ENCODE results near the gene FLOT1. TPM values are rescaled to one million over a fixed set of nuclear protein-coding genes. Genes with fewer than 3 reads are reported as not detected.
"Not testable (repeated sequence)": the region's sequence is repeated elsewhere in the genome, so short reads cannot be mapped to it uniquely, and the experiment has no call there.

The FLOT1 gene
- total RNA-seq, 2 donors from 2014 or later = 293 to 319 TPM

DNA sequence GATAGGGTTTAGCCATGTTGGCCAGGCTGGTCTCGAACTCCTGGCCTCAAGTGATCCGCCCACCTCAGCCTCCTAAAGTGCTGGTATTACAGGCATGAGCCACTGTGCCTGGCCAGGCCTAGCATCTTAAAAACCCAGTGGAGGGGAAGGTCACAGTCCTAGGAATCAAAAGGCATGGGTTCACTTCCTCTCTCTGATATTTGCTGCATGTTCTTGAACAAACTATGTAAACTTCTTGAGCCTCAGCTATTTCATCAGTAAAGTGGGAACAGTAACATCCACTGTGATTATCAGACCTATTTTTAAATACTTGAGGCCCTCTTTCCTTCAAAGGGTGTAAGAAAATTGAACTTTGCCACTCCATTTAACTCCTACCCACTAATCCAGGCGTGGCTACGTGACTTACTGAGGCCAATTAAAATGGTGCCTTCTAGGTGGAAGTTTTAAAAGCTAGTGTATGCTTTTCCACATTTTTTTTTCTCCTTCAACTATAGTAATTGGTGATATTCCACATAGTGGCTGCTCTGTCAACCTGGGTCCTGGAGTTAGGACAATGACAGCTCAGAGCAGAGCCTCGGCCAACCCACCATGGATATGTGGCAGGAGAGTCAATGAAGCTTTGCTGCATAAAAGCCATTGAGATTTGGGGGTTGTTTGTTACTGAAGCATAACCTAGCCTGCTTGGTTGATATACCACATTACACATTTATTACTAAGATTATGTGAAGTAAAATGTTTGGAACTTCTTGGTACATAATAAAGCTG lies 34.1 kb upstream of the FLOT1 start:
- H3K36me3 Mint-ChIP-seq (ENCODE audit: insufficient read depth in 2 of 2) = peaks cover 4 to 6% of the 10 kb centered on the region in 2 donors
- DNase-seq = no peak
- no peak overlapping the region for H3K27ac Mint-ChIP-seq
- peaks cover 74% of the 10 kb centered on the region for H3K4me1 Mint-ChIP-seq (ENCODE audit: low read depth)
- no peak for ATAC-seq (replicated peaks in 1 of 2)
- no peaks in the 10 kb centered on the region for H3K27me3 Mint-ChIP-seq (ENCODE audit: low read depth)
- H3K4me3 Mint-ChIP-seq = no peak overlapping the region
- peaks cover 0 to 4% of the 10 kb centered on the region in 2 donors for H3K9me3 Mint-ChIP-seq

DNA sequence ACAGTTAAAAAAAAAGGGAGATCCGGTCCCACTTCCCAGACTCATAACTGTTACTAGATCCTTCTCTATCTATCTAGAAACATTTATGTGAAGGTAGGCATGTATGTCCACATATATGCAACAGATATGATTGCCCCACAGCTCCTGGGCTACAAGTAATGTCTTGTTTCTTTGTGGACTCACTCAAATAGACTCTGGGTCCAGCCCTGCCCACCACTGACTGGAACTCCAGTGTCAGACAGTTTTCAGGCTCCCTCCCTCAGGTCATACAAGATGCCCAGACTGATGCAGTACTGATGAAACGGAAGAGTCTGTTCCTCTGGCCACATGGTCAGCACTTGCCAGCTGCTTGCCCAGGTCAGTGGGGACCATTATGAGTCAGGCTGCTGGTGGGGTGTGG lies 32.6 kb upstream of the FLOT1 start:
- peaks cover 4% of the 10 kb centered on the region in 2 donors for H3K36me3 Mint-ChIP-seq (ENCODE audit: insufficient read depth in 2 of 2)
- DNase-seq (no peak), ATAC-seq (replicated peaks in 1 of 2) (no peak)
- peaks cover 71% of the 10 kb centered on the region for H3K4me1 Mint-ChIP-seq (ENCODE audit: low read depth)
- no peaks in the 10 kb centered on the region for H3K27me3 Mint-ChIP-seq (ENCODE audit: low read depth)
- H3K4me3 Mint-ChIP-seq = no peak overlapping the region
- peaks cover 2 to 4% of the 10 kb centered on the region in 2 donors for H3K9me3 Mint-ChIP-seq
- no peak overlapping the region for H3K27ac Mint-ChIP-seq

DNA sequence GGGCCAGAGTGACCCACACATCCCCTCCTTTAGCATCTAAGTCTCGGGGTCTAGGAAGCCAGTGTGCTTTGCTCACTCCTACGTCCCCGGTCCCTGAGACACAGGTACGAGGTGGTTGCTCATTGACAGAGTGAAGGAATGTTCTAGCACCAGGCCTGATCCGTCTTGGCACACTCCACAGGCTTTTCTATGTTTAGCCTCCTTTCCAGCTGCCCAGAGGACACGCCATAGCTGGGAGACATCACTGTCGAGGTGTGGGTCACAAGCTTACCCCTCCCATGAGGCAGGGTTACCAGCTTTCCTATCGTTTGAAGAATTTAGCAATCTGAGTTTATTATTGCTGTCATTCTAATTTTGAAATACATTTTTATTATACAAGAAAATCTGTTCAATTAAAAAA lies 32.2 kb upstream of the FLOT1 start:
- peaks cover 2 to 4% of the 10 kb centered on the region in 2 donors for H3K9me3 Mint-ChIP-seq
- H3K4me1 Mint-ChIP-seq (ENCODE audit: low read depth) = peaks cover 71% of the 10 kb centered on the region
- peaks cover 4% of the 10 kb centered on the region in 2 donors for H3K36me3 Mint-ChIP-seq (ENCODE audit: insufficient read depth in 2 of 2)
- ATAC-seq (replicated peaks in 1 of 2) = no peak
- no peak overlapping the region for H3K27ac Mint-ChIP-seq
- H3K27me3 Mint-ChIP-seq (ENCODE audit: low read depth) = no peaks in the 10 kb centered on the region
- DNase-seq = no peak
- no peak overlapping the region for H3K4me3 Mint-ChIP-seq

- Mint-ChIP-seq H3K36me3 (ENCODE audit: insufficient read depth in 2 of 2) (peaks cover 4 to 5% of the 10 kb centered on the region in 2 donors), H3K27ac (peak overlapping the region; percentile 93), H3K27me3 (ENCODE audit: low read depth) (no peaks in the 10 kb centered on the region), H3K4me1 (ENCODE audit: low read depth) (peaks cover 79% of the 10 kb centered on the region), H3K9me3 (peaks cover 2 to 5% of the 10 kb centered on the region in 2 donors), H3K4me3 (peak overlapping the region in 1 of 2 donors; percentile 21)
- DNase-seq (no peak), ATAC-seq (replicated peaks in 1 of 2) (no peak)
Measured at GRCh38 chr6:30770592-30770991, 28.1 kb upstream of the FLOT1 start.

- Mint-ChIP-seq H3K27me3 (ENCODE audit: low read depth) (no peaks in the 10 kb centered on the region), H3K4me1 (ENCODE audit: low read depth) (peaks cover 84% of the 10 kb centered on the region), H3K4me3 (peak overlapping the region; percentile 73 to 80), H3K9me3 (peaks cover 2 to 5% of the 10 kb centered on the region in 2 donors), H3K36me3 (ENCODE audit: insufficient read depth in 2 of 2) (peaks cover 4 to 5% of the 10 kb centered on the region in 2 donors), H3K27ac (peak overlapping the region; percentile 93)
- peak; percentile 52 to 64 for ATAC-seq (replicated peaks in 1 of 2)
- peak; percentile 37 to 38 for DNase-seq
Measured at GRCh38 chr6:30769853-30770524, 27.5 kb upstream of the FLOT1 start.

DNA sequence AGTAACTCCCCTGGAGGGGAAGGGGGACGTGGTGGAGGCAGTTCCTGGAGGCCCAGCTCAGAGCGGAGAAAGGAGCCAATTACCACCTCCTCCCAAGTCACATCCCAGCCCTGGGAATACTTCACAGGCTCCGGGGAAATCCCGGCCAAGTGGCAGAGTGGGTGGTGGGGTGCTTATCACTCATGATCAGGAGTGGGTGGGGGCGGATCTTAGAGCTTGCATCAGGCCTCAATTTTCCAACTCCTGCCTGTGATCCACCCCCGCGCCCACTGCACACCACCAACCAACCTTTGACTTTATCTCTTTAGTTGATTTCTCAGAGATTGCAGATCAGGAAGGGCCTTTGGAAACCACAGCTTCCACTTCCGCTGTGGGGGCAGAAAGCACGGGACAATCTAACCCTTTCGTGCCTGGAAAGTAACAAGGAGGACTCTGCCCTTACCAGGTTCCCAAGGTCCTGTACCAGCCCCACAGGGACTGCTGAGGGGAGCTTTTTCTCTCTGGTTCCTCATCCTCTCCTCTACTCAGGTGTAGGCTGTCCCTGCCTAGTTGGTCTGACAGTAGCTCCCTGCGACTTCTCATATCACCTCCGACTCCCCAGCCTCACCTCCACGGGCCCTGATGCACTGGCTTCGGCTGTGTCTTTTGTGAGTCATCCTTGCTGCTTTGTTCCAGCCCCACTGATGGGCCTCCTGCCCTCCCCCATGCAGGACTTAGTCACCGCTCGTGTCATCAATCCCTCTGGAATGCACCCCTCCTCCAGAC lies 26.8 kb upstream of the FLOT1 start:
- peak overlapping the region; percentile 93 for H3K27ac Mint-ChIP-seq
- peak; percentile 75 to 76 for ATAC-seq (replicated peaks in 1 of 2)
- peaks cover 91% of the 10 kb centered on the region for H3K4me1 Mint-ChIP-seq (ENCODE audit: low read depth)
- no peaks in the 10 kb centered on the region for H3K27me3 Mint-ChIP-seq (ENCODE audit: low read depth)
- H3K36me3 Mint-ChIP-seq (ENCODE audit: insufficient read depth in 2 of 2) = peaks cover 4 to 8% of the 10 kb centered on the region in 2 donors
- peaks cover 2 to 5% of the 10 kb centered on the region in 2 donors for H3K9me3 Mint-ChIP-seq
- H3K4me3 Mint-ChIP-seq = peak overlapping the region; percentile 73 to 80
- DNase-seq = peak; percentile 80 to 87

GRCh38 chr6:30768634-30769087 lies 26.2 kb upstream of the FLOT1 start:
- peak in 1 of 2 donors; percentile 40 for ATAC-seq (replicated peaks in 1 of 2)
- peaks cover 4 to 9% of the 10 kb centered on the region in 2 donors for H3K36me3 Mint-ChIP-seq (ENCODE audit: insufficient read depth in 2 of 2)

DNA sequence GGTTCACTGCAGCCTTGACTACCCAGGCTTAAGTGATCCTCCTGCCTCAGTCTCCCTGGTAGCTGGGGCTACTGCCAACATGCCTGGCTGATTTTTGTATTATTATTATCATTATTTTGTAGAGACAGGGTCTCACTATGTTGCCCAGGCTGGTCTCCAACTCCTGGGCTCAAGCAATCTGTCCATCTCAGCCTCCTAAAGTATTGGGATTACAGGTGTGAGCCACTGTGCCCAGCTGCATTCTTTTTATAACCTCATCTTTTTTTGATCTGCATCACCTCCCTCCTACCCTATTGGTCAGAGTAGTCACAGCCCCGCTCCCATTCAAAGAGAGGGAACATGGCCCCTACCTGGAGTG lies 25.4 kb upstream of the FLOT1 start:
- peaks cover 91% of the 10 kb centered on the region for H3K4me1 Mint-ChIP-seq (ENCODE audit: low read depth)
- no peak for DNase-seq
- ATAC-seq (replicated peaks in 1 of 2) = no peak
- no peaks in the 10 kb centered on the region for H3K27me3 Mint-ChIP-seq (ENCODE audit: low read depth)
- H3K27ac Mint-ChIP-seq = peak overlapping the region; percentile 87
- peak overlapping the region; percentile 73 to 80 for H3K4me3 Mint-ChIP-seq
- H3K9me3 Mint-ChIP-seq = peaks cover 2 to 5% of the 10 kb centered on the region in 2 donors
- H3K36me3 Mint-ChIP-seq (ENCODE audit: insufficient read depth in 2 of 2) = peaks cover 4 to 9% of the 10 kb centered on the region in 2 donors

More at GRCh38 chr6:30768634-30769087, 26.2 kb upstream of the FLOT1 start:
- H3K9me3 Mint-ChIP-seq = peaks cover 2 to 5% of the 10 kb centered on the region in 2 donors
- DNase-seq = peak; percentile 18 to 24
- H3K27me3 Mint-ChIP-seq (ENCODE audit: low read depth) = no peaks in the 10 kb centered on the region
- H3K4me3 Mint-ChIP-seq = peak overlapping the region; percentile 73 to 80
- peaks cover 91% of the 10 kb centered on the region for H3K4me1 Mint-ChIP-seq (ENCODE audit: low read depth)
- H3K27ac Mint-ChIP-seq = peak overlapping the region; percentile 87

DNA sequence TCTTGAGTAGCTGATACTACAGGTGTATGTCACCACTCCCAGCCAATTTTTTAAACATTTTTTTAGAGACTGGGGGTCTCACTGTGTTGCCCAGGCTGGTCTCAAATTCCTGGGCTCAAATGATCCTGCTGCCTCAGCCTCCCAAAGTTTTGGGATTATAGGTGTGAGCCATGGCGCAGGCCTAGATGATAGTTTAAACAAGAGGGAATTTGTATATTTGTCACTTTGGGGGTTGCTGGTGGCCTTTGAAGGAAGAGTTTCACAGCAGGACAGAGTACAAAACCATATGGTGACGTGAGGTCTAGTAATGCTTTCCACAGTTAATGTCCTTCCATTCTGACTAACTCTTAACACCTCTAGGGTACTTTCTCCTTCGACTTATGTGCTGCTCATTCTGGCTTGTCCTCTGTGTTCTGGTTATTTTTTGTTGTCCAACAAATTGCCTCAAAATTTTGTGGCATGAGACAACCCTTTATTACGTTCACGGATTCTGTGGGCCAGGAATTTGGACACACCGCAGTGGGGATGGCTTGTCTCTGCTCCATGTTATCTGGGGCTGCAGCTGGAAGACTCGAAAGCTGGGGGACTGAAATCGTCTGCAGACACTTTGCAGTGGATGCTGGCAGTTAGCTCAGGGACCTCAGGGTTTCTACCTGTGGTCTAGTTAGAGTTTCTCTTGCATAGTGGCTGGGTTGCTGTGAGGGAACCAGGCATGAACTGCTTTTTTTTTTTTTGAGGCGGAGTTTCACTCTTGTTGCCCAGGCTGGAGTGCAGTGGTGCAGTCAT lies 24.9 kb upstream of the FLOT1 start:
- Mint-ChIP-seq H3K36me3 (ENCODE audit: insufficient read depth in 2 of 2) (peaks cover 2 to 8% of the 10 kb centered on the region in 2 donors), H3K27me3 (ENCODE audit: low read depth) (no peaks in the 10 kb centered on the region), H3K9me3 (peaks cover 2 to 4% of the 10 kb centered on the region in 2 donors), H3K27ac (peak overlapping the region; percentile 87), H3K4me3 (peak overlapping the region; percentile 73 to 80), H3K4me1 (ENCODE audit: low read depth) (peaks cover 91% of the 10 kb centered on the region)
- ATAC-seq (replicated peaks in 1 of 2) (peak; percentile 60 to 68), DNase-seq (peak; percentile 34 to 61)

- no peaks in the 10 kb centered on the region for H3K27me3 Mint-ChIP-seq (ENCODE audit: low read depth)
- H3K9me3 Mint-ChIP-seq = peaks cover 1 to 2% of the 10 kb centered on the region in 2 donors
- no peak for ATAC-seq (replicated peaks in 1 of 2)
- no peak for DNase-seq
- H3K4me3 Mint-ChIP-seq = peak overlapping the region; percentile 73 to 80
- peaks cover 0 to 6% of the 10 kb centered on the region in 2 donors for H3K36me3 Mint-ChIP-seq (ENCODE audit: insufficient read depth in 2 of 2)
- H3K27ac Mint-ChIP-seq = peak overlapping the region; percentile 26
- H3K4me1 Mint-ChIP-seq (ENCODE audit: low read depth) = peaks cover 93% of the 10 kb centered on the region
Measured at GRCh38 chr6:30766461-30767157, 24.1 kb upstream of the FLOT1 start.

DNA sequence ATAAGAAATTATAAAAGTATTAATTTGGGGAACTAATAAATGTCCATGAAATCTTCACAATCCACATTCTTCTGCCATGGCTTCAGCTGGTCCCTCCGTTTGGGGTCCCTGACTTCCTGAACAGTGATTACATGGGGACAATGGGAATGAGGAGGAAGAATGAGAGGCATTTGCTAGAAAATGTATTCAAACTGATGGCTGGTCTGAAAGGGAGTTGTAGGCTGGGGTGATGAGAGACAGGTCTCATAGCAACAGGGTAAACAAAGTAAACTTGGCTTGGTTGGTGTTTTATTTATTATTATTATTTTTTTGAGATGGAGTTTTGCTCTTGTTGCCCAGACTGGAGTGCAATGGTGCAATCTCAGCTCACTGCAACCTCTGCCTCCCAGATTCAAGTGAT lies 23.0 kb upstream of the FLOT1 start:
- peaks cover 93% of the 10 kb centered on the region for H3K4me1 Mint-ChIP-seq (ENCODE audit: low read depth)
- H3K36me3 Mint-ChIP-seq (ENCODE audit: insufficient read depth in 2 of 2); H3K4me3 Mint-ChIP-seq; H3K27ac Mint-ChIP-seq; H3K9me3 Mint-ChIP-seq; H3K27me3 Mint-ChIP-seq (ENCODE audit: low read depth); DNase-seq; ATAC-seq (replicated peaks in 1 of 2): not testable (repeated sequence)

Data from activated T-cell treated with anti-CD3 and anti-CD28 coated beads, Interleukin-2, amount 50 U/mL, for 72 hours (primary cell).